GM19452 (cell line): ENCODE measurements around the gene CLDN2.

Experiments used
- ATAC-seq: cut with Tn5 transposase; IDR thresholded peaks from one replicate; pipeline ENCODE4 v1.9.1; 2021; ENCODE audit not compliant: unreplicated experiment

CLDN2 gene

GRCh38 chrX:106917830-106918500 is 2.2 kb upstream of the CLDN2 start:
- peak; percentile 63 for ATAC-seq

GRCh38 chrX:106921637-106922036 is 1.4 kb downstream of the CLDN2 start:
- ATAC-seq = no peak

GRCh38 chrX:106927023-106927422 is 6.8 kb downstream of the CLDN2 start:
- no peak for ATAC-seq

GRCh38 chrX:106927700-106928099 is 7.5 kb downstream of the CLDN2 start:
- no peak for ATAC-seq

- no peak for ATAC-seq
Measured at GRCh38 chrX:106928227-106928626, 8.0 kb downstream of the CLDN2 start.

GRCh38 chrX:106931831-106932491 is 11.8 kb downstream of the CLDN2 start:
- ATAC-seq = no peak

- ATAC-seq = no peak
Measured at GRCh38 chrX:106932492-106932923, 12.3 kb downstream of the CLDN2 start.

- ATAC-seq = no peak
Measured at GRCh38 chrX:106932960-106933537, 12.8 kb downstream of the CLDN2 start.

GRCh38 chrX:106933538-106933961 is 13.3 kb downstream of the CLDN2 start:
- ATAC-seq = no peak

- ATAC-seq = no peak
Measured at GRCh38 chrX:106935175-106935574, 15.0 kb downstream of the CLDN2 start.

- no peak for ATAC-seq
Measured at GRCh38 chrX:106936246-106936645, 16.0 kb downstream of the CLDN2 start.

GRCh38 chrX:106939566-106939965 is 19.4 kb downstream of the CLDN2 start:
- ATAC-seq = no peak

- no peak for ATAC-seq
Measured at GRCh38 chrX:106940068-106940467, 19.9 kb downstream of the CLDN2 start.

GRCh38 chrX:106946464-106946863 is 26.3 kb downstream of the CLDN2 start:
- no peak for ATAC-seq

GRCh38 chrX:106948641-106949040 is 28.4 kb downstream of the CLDN2 start:
- ATAC-seq = no peak

- no peak for ATAC-seq
Measured at GRCh38 chrX:106949366-106949765, 29.2 kb downstream of the CLDN2 start.

- no peak for ATAC-seq
Measured at GRCh38 chrX:106950381-106950780, 30.2 kb downstream of the CLDN2 start.

GRCh38 chrX:106951230-106951629 is 31.0 kb downstream of the CLDN2 start:
- ATAC-seq = no peak

GRCh38 chrX:106952089-106952488 is 31.9 kb downstream of the CLDN2 start:
- no peak for ATAC-seq

- no peak for ATAC-seq
Measured at GRCh38 chrX:106952538-106952937, 32.3 kb downstream of the CLDN2 start.

GRCh38 chrX:106952988-106953387 is 32.8 kb downstream of the CLDN2 start:
- ATAC-seq = no peak

- no peak for ATAC-seq
Measured at GRCh38 chrX:106954041-106954440, 33.8 kb downstream of the CLDN2 start.
